GM12878 (cell line): ENCODE results near the gene CNKSR3.

Experiments
- EGR1 ChIP-seq, 2 experiments: IDR thresholded peaks; 1 replicate in 1 of 2; 2 replicates in 1 of 2; pipeline ENCODE4 v1.6.1; 2011 to 2012; ENCODE audit warnings: low read depth in 2 of 2, low read length in 2 of 2, borderline replicate concordance in 1 of 2, mild to moderate bottlenecking in 1 of 2, moderate library complexity in 1 of 2
- NRF1 ChIP-seq: conservative IDR thresholded peaks from 2 replicates; pipeline ENCODE4 v1.6.1; 2011; ENCODE audit warnings: mild to moderate bottlenecking, low read depth, low read length, improper control_type of control experiment
- PAX5 ChIP-seq: IDR thresholded peaks from 2 replicates; pipeline ENCODE4 v1.6.1; 2011; ENCODE audit warnings: low read depth, low read length, borderline replicate concordance
- POU2F2 ChIP-seq: IDR thresholded peaks from 3 replicates; pipeline ENCODE4 v1.6.1; 2011; ENCODE audit warnings: low read depth, mild to moderate bottlenecking, low read length, borderline replicate concordance
- RAD21 ChIP-seq: IDR thresholded peaks from 2 replicates; pipeline ENCODE4 v1.6.1; 2011; ENCODE audit warnings: mild to moderate bottlenecking, low read depth, low read length, moderate library complexity; ENCODE audit not compliant: insufficient read depth
- ZNF207 ChIP-seq: fragments of 450-650 bp; IDR thresholded peaks from 2 replicates; pipeline ENCODE4 v1.6.1; 2014; ENCODE audit warnings: antibody characterized with exemption, mild to moderate bottlenecking, borderline replicate concordance
- TF ChIP-seq, protein P1 (sequence below), 3 experiments: IDR thresholded peaks in 2 of 3; conservative IDR thresholded peaks in 1 of 3; 2 replicates each; pipeline ENCODE4 v1.5.1; 2011; ENCODE audit warnings: low read depth in 3 of 3, low read length in 3 of 3, mild to moderate bottlenecking in 3 of 3, control low read depth in 2 of 3, moderate library complexity in 2 of 3, inconsistent platforms in 1 of 3, mixed read lengths in 1 of 3; ENCODE audit not compliant: control insufficient read depth in 2 of 3, insufficient read depth in 1 of 3; ENCODE audit errors: extremely low read depth in 1 of 3
- TF ChIP-seq, protein P2 (sequence below): fragments of 450-650 bp; formaldehyde crosslinking; IDR thresholded peaks from 2 replicates; pipeline ENCODE4 v1.4.0; 2020; ENCODE audit warnings: mild to moderate bottlenecking, moderate library complexity
- TF ChIP-seq, protein P3 (sequence below): fragments of 450-650 bp; conservative IDR thresholded peaks from 2 replicates; pipeline ENCODE4 v1.6.1; 2017; ENCODE audit warnings: mild to moderate bottlenecking, moderate library complexity

DNA sequence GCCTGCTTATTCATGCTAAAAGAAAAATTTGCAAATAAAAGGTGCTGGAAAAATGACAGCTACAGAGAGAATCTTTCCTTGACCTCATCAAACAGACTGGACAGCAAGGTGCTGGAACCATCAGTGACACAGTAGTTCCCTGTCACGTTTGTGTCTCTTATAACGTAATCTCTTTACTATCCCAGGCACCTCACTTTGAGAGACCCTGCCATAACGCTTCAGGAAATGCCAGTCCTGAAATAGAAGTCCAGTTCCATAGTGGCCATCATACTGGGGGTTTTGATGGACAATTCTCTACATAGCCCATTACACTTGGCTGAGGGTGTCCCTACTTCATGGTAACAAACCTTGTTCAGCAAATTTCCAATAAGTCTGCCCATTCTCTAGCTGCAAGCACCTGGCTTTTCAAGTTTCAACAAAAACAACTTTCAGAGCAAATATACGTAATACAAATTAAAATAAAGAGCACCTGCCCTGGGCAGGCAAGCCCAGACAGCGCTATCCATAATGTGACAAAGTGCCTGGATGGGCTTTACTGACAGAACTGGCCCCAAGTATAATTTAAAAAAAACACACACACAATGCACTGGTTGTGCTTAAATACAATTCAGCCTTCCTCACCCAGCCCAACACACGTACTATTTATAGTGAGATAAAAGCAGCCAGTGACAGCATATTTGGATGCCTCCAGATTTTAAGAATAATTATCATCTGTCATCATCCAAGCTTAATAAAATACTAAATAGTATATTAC is 38.7 kb downstream of the CNKSR3 start:
- TF ChIP-seq POU2F2 = no peak
- TF ChIP-seq, protein P1, sequence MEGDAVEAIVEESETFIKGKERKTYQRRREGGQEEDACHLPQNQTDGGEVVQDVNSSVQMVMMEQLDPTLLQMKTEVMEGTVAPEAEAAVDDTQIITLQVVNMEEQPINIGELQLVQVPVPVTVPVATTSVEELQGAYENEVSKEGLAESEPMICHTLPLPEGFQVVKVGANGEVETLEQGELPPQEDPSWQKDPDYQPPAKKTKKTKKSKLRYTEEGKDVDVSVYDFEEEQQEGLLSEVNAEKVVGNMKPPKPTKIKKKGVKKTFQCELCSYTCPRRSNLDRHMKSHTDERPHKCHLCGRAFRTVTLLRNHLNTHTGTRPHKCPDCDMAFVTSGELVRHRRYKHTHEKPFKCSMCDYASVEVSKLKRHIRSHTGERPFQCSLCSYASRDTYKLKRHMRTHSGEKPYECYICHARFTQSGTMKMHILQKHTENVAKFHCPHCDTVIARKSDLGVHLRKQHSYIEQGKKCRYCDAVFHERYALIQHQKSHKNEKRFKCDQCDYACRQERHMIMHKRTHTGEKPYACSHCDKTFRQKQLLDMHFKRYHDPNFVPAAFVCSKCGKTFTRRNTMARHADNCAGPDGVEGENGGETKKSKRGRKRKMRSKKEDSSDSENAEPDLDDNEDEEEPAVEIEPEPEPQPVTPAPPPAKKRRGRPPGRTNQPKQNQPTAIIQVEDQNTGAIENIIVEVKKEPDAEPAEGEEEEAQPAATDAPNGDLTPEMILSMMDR (IDR thresholded peaks at IDR 0.05 in 2 of 3, conservative IDR thresholded peaks at IDR 0.05 in 1 of 3; ENCODE audit: control insufficient read depth in 2 of 3, extremely low read depth in 1 of 3, insufficient read depth in 1 of 3, low read depth in 3 of 3, low read length in 3 of 3) = no peak
- TF ChIP-seq EGR1 (IDR thresholded peaks at IDR 0.05; ENCODE audit: borderline replicate concordance in 1 of 2, low read depth in 2 of 2, low read length in 2 of 2) = no peak
- no peak for TF ChIP-seq ZNF207
- TF ChIP-seq PAX5 = no peak
- TF ChIP-seq, protein P2, sequence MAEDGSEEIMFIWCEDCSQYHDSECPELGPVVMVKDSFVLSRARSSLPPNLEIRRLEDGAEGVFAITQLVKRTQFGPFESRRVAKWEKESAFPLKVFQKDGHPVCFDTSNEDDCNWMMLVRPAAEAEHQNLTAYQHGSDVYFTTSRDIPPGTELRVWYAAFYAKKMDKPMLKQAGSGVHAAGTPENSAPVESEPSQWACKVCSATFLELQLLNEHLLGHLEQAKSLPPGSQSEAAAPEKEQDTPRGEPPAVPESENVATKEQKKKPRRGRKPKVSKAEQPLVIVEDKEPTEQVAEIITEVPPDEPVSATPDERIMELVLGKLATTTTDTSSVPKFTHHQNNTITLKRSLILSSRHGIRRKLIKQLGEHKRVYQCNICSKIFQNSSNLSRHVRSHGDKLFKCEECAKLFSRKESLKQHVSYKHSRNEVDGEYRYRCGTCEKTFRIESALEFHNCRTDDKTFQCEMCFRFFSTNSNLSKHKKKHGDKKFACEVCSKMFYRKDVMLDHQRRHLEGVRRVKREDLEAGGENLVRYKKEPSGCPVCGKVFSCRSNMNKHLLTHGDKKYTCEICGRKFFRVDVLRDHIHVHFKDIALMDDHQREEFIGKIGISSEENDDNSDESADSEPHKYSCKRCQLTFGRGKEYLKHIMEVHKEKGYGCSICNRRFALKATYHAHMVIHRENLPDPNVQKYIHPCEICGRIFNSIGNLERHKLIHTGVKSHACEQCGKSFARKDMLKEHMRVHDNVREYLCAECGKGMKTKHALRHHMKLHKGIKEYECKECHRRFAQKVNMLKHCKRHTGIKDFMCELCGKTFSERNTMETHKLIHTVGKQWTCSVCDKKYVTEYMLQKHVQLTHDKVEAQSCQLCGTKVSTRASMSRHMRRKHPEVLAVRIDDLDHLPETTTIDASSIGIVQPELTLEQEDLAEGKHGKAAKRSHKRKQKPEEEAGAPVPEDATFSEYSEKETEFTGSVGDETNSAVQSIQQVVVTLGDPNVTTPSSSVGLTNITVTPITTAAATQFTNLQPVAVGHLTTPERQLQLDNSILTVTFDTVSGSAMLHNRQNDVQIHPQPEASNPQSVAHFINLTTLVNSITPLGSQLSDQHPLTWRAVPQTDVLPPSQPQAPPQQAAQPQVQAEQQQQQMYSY (CRISPR knock-in tag) = no peak
- TF ChIP-seq NRF1 = no peak
- no peak for TF ChIP-seq RAD21
- TF ChIP-seq, protein P3, sequence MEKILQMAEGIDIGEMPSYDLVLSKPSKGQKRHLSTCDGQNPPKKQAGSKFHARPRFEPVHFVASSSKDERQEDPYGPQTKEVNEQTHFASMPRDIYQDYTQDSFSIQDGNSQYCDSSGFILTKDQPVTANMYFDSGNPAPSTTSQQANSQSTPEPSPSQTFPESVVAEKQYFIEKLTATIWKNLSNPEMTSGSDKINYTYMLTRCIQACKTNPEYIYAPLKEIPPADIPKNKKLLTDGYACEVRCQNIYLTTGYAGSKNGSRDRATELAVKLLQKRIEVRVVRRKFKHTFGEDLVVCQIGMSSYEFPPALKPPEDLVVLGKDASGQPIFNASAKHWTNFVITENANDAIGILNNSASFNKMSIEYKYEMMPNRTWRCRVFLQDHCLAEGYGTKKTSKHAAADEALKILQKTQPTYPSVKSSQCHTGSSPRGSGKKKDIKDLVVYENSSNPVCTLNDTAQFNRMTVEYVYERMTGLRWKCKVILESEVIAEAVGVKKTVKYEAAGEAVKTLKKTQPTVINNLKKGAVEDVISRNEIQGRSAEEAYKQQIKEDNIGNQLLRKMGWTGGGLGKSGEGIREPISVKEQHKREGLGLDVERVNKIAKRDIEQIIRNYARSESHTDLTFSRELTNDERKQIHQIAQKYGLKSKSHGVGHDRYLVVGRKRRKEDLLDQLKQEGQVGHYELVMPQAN = no peak
